Measurements from ENCODE around the gene ERC2. TPM values are rescaled to one million over a fixed set of nuclear protein-coding genes. Genes with fewer than 3 reads are reported as not detected.

ERC2 gene
- total and polyA plus RNA-seq, 9 donors, result 1.2 to 9.4 (median 5.4) TPM

- no peak for DNase-seq
- Histone ChIP-seq H3K9me3 (no peaks in the 10 kb centered on the region), H3K4me1 (ENCODE audit: insufficient read depth) (peaks cover 3% of the 10 kb centered on the region), H3K27me3 (no peaks in the 10 kb centered on the region), H3K4me3 (no peak overlapping the region), H3K36me3 (no peaks in the 10 kb centered on the region), H3K27ac (no peak overlapping the region)
- intact Hi-C loops (cut with DNase I), result loop anchor here in 1 of 4 donors (5.0 kb wide), 1 partner anchor 170 kb away; no protein-coding TSS in a partner anchor
- TF ChIP-seq POLR2A (IDR thresholded peaks at IDR 0.05), result no peak
- no peak for TF ChIP-seq EP300 (IDR thresholded peaks at IDR 0.05)
- TF ChIP-seq CTCF (IDR thresholded peaks at IDR 0.05), result no peak
- 90 to 91% (median 91%) methylated on average over 2 of the region's 2 CpGs for WGBS, 3 donors
Observed at GRCh38 chr3:56397798-56398197, 70.5 kb downstream of the ERC2 start.

GRCh38 chr3:56389183-56389830 is 79.0 kb downstream of the ERC2 start:
- Histone ChIP-seq H3K27ac (no peak overlapping the region), H3K36me3 (no peaks in the 10 kb centered on the region), H3K27me3 (no peaks in the 10 kb centered on the region), H3K4me3 (no peak overlapping the region), H3K4me1 (ENCODE audit: insufficient read depth) (peaks cover 4% of the 10 kb centered on the region), H3K9me3 (no peaks in the 10 kb centered on the region)
- no peak for TF ChIP-seq POLR2A (IDR thresholded peaks at IDR 0.05)
- no peak for TF ChIP-seq CTCF (IDR thresholded peaks at IDR 0.05)
- no peak for TF ChIP-seq EP300 (IDR thresholded peaks at IDR 0.05)
- intact Hi-C loops (cut with DNase I), result no loop called here
- no peak for DNase-seq
- WGBS, 3 donors, result 71 to 79% (median 77%) methylated on average over 3 of the region's 3 CpGs

GRCh38 chr3:56383092-56383491 is 85.2 kb downstream of the ERC2 start:
- no peak for TF ChIP-seq POLR2A (IDR thresholded peaks at IDR 0.05)
- no peak for TF ChIP-seq CTCF (IDR thresholded peaks at IDR 0.05)
- DNase-seq, result no peak
- 77 to 86% (median 82%) methylated on average over 3 of the region's 3 CpGs for WGBS, 3 donors
- Histone ChIP-seq H3K9me3 (no peaks in the 10 kb centered on the region), H3K27ac (no peak overlapping the region), H3K4me3 (no peak overlapping the region), H3K27me3 (no peaks in the 10 kb centered on the region), H3K36me3 (no peaks in the 10 kb centered on the region), H3K4me1 (ENCODE audit: insufficient read depth) (no peaks in the 10 kb centered on the region)
- intact Hi-C loops (cut with DNase I), result no loop called here

- no peak for DNase-seq
- 68 to 76% (median 75%) methylated on average over 7 of the region's 7 CpGs for WGBS, 3 donors
- Histone ChIP-seq H3K27me3 (no peaks in the 10 kb centered on the region), H3K4me1 (ENCODE audit: insufficient read depth) (no peaks in the 10 kb centered on the region), H3K9me3 (no peaks in the 10 kb centered on the region), H3K36me3 (no peaks in the 10 kb centered on the region), H3K27ac (no peak overlapping the region), H3K4me3 (no peak overlapping the region)
- intact Hi-C loops (cut with DNase I), result no loop called here
- no peak for TF ChIP-seq POLR2A (IDR thresholded peaks at IDR 0.05)
- no peak for TF ChIP-seq CTCF (IDR thresholded peaks at IDR 0.05)
- no peak for TF ChIP-seq EP300 (IDR thresholded peaks at IDR 0.05)
Observed at GRCh38 chr3:56379723-56380287, 88.5 kb downstream of the ERC2 start.

Data from ovary (tissue), 9 donors.